Measurements from ENCODE around the gene SHH.

The SHH gene

DNA sequence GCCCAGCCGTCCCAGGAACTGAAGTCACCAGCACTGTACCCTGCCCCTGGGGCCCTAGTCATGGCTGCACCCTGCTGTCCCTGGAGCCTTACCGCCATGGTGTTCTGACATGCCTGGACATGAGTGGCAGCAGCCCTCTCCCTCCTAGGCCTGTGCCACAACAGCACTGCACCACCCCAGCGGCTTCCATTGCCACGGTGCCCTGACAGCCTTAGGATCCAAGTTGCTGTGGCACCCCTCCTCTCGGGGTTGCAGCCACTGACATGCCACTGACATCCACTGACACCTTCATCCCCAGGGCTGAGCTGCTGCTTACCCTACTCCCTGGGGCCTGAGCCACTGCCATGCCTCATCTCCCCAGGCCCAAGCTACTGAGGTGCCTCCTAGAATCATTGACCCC is 39.6 kb upstream of the SHH start:
- no peak for ATAC-seq
- TF ChIP-seq ZC3H10 (CRISPR knock-in tag; IDR thresholded peaks at IDR 0.05) (no peak), ZNF8 (CRISPR knock-in tag; IDR thresholded peaks at IDR 0.05) (no peak)

DNA sequence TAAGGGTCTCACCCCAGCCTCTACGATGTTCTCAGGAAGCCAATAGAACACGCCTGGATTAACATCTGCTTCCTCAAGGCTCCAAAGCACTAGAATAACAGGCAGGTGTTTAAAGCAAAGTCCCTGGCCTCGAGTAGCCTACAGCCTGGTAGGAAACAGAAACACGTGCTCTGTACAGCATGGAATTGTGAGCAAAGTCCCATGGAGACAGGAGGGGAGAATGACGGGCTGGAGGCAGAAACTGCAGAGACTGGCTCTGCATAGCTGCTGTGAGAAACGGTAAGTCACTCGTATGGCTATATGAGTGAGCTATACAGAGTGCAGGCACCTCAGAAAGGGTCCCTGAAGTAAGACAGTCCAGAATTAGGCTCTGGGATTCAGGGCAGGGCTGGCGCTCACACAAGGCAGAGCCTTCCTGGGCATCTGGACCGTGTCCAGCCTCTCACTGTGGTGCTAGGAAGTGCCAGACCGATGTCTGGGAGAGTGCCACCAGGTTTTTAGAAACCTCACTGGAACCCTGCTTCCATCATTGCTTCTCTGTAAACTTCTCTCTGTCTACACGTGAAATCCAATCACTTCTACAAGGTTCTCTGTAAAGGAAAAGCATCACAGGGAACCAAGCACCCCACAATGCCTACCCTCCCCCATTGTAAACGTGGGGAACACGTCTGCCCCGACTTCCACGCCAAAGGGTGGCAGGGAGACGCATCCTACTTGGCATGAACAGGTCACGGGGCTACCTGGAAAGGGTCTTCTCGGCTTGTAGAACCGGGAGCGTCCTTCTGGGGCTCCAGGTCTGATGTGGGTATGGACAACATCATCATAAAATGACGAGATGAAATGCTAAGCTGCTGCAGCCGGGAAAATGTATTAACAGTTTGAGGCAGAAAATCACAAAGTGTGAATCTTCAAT is 38.8 kb upstream of the SHH start:
- TF ChIP-seq, protein P1, sequence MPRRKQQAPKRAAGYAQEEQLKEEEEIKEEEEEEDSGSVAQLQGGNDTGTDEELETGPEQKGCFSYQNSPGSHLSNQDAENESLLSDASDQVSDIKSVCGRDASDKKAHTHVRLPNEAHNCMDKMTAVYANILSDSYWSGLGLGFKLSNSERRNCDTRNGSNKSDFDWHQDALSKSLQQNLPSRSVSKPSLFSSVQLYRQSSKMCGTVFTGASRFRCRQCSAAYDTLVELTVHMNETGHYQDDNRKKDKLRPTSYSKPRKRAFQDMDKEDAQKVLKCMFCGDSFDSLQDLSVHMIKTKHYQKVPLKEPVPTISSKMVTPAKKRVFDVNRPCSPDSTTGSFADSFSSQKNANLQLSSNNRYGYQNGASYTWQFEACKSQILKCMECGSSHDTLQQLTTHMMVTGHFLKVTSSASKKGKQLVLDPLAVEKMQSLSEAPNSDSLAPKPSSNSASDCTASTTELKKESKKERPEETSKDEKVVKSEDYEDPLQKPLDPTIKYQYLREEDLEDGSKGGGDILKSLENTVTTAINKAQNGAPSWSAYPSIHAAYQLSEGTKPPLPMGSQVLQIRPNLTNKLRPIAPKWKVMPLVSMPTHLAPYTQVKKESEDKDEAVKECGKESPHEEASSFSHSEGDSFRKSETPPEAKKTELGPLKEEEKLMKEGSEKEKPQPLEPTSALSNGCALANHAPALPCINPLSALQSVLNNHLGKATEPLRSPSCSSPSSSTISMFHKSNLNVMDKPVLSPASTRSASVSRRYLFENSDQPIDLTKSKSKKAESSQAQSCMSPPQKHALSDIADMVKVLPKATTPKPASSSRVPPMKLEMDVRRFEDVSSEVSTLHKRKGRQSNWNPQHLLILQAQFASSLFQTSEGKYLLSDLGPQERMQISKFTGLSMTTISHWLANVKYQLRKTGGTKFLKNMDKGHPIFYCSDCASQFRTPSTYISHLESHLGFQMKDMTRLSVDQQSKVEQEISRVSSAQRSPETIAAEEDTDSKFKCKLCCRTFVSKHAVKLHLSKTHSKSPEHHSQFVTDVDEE (CRISPR knock-in tag; IDR thresholded peaks at IDR 0.05): no peak
- TF ChIP-seq PPARA (CRISPR knock-in tag; IDR thresholded peaks at IDR 0.05; ENCODE audit: borderline replicate concordance): no peak
- no peak for TF ChIP-seq GLIS3 (CRISPR knock-in tag; IDR thresholded peaks at IDR 0.05)
- TF ChIP-seq ZFP30 (CRISPR knock-in tag; IDR thresholded peaks at IDR 0.05): no peak
- TF ChIP-seq CSDC2 (CRISPR knock-in tag; IDR thresholded peaks at IDR 0.05): no peak
- no peak for TF ChIP-seq SNAI2 (CRISPR knock-in tag; IDR thresholded peaks at IDR 0.05)
- TF ChIP-seq ARNTL (CRISPR knock-in tag; IDR thresholded peaks at IDR 0.05; ENCODE audit: borderline replicate concordance, low read depth): no peak
- ATAC-seq: peak; percentile 14; the same call in 1 of the 3 replicates

DNA sequence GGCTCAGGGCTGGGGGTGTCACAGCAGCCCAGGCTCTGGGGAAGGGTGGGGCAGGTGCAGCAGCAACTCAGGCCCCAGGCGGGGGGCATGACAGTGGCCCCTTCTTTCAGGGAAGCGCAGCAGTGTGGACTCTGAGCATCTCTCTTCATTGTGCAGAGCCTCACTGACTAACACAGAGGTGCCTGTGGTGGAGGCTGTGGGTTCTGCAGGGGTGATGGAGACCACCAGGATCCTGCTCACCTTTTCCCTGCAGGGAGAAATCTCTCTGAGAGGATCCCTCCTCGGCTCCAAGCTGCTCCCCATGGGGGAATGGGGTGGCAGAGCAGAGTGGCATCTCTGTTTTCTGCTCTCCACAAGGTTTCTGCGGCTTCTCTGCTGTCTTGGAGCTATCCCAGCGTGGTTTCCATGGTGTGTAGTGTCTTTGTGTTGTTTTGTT is 37.8 kb upstream of the SHH start:
- ATAC-seq: no peak
- TF ChIP-seq OSR1 (CRISPR knock-in tag; IDR thresholded peaks at IDR 0.05): no peak
- TF ChIP-seq PPARA (CRISPR knock-in tag; IDR thresholded peaks at IDR 0.05; ENCODE audit: borderline replicate concordance): no peak
- TF ChIP-seq GLIS3 (CRISPR knock-in tag; IDR thresholded peaks at IDR 0.05): no peak
- TF ChIP-seq ZFP3 (CRISPR knock-in tag; IDR thresholded peaks at IDR 0.05): no peak
- TF ChIP-seq, protein P2, sequence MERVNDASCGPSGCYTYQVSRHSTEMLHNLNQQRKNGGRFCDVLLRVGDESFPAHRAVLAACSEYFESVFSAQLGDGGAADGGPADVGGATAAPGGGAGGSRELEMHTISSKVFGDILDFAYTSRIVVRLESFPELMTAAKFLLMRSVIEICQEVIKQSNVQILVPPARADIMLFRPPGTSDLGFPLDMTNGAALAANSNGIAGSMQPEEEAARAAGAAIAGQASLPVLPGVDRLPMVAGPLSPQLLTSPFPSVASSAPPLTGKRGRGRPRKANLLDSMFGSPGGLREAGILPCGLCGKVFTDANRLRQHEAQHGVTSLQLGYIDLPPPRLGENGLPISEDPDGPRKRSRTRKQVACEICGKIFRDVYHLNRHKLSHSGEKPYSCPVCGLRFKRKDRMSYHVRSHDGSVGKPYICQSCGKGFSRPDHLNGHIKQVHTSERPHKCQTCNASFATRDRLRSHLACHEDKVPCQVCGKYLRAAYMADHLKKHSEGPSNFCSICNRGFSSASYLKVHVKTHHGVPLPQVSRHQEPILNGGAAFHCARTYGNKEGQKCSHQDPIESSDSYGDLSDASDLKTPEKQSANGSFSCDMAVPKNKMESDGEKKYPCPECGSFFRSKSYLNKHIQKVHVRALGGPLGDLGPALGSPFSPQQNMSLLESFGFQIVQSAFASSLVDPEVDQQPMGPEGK (CRISPR knock-in tag; IDR thresholded peaks at IDR 0.05; ENCODE audit: borderline replicate concordance): no peak
- TF ChIP-seq, protein P1 (CRISPR knock-in tag; IDR thresholded peaks at IDR 0.05): no peak
- TF ChIP-seq CSDC2 (CRISPR knock-in tag; IDR thresholded peaks at IDR 0.05): no peak
- no peak for TF ChIP-seq SNAI2 (CRISPR knock-in tag; IDR thresholded peaks at IDR 0.05)
- TF ChIP-seq, protein P3, sequence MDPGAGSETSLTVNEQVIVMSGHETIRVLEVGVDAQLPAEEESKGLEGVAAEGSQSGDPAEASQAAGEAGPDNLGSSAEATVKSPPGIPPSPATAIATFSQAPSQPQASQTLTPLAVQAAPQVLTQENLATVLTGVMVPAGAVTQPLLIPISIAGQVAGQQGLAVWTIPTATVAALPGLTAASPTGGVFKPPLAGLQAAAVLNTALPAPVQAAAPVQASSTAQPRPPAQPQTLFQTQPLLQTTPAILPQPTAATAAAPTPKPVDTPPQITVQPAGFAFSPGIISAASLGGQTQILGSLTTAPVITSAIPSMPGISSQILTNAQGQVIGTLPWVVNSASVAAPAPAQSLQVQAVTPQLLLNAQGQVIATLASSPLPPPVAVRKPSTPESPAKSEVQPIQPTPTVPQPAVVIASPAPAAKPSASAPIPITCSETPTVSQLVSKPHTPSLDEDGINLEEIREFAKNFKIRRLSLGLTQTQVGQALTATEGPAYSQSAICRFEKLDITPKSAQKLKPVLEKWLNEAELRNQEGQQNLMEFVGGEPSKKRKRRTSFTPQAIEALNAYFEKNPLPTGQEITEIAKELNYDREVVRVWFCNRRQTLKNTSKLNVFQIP (CRISPR knock-in tag; IDR thresholded peaks at IDR 0.05; ENCODE audit: borderline replicate concordance, low read depth): no peak
- no peak for TF ChIP-seq ZC3H10 (CRISPR knock-in tag; IDR thresholded peaks at IDR 0.05)
- no peak for TF ChIP-seq TOX (CRISPR knock-in tag; IDR thresholded peaks at IDR 0.05; ENCODE audit: borderline replicate concordance)
- TF ChIP-seq ZNF70 (CRISPR knock-in tag; IDR thresholded peaks at IDR 0.05): no peak
- no peak for TF ChIP-seq RARB (CRISPR knock-in tag; IDR thresholded peaks at IDR 0.05)

Data from SK-N-SH treated with all-trans-retinoic acid at 6 μM for 48 hours (cell line).